Measurements from ENCODE around the gene ZNF281.
"Not testable (repeated sequence)": the region's sequence is repeated elsewhere in the genome, so short reads cannot be mapped to it uniquely, and the experiment has no call there.

The ZNF281 gene

GRCh38 chr1:200409761-200410565 is at the start of gene ZNF281:
TSS of gene ZNF281 (minus strand) at chr1:200410036. CDS start at chr1:200409705, 331 bp downstream.
- peak; percentile 97 for DNase-seq

GRCh38 chr1:200458780-200459179 is 48.9 kb upstream of the ZNF281 start:
- no peak for DNase-seq

GRCh38 chr1:200457810-200458209 is 48.0 kb upstream of the ZNF281 start:
- no peak for DNase-seq

DNA sequence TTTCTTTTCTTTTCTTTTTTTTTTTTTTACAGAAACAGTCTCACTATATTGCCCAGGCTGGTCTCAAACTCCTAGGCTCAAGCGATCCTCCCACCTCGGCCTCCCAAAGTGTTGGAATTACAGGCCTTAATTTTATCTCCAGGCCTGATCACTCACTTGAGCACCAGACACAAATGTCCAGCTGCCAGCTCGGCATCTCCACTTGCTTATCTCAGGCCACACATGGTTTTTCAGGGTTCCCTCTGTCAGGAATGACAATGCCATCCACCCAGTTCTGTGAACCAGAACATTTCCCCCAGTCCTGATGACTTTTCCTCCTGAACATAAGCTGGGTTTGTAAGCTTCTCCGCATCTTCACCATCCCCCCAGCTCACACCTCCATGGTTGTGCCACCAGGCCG is 44.6 kb upstream of the ZNF281 start:
- no peak for DNase-seq

DNA sequence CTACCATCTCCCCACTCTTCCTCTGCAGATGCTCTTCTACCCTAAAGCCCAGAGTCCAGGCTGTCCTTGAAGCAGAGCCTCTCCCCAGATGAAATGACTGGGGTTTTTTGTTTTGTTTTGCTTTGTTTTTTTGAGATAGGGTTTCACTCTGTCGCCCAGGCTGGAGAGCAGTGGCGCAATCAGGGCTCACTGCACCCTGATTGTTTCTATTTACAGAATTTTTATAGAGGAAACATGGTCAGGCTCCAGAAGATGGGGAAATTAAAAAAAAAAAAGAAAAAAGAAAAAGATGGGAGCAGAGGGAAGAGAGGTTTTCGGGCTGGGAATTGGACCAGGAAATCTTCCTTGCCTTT is 43.7 kb upstream of the ZNF281 start:
- DNase-seq: no peak

GRCh38 chr1:200452850-200453552 is 43.2 kb upstream of the ZNF281 start:
- peak; percentile 53 for DNase-seq

DNA sequence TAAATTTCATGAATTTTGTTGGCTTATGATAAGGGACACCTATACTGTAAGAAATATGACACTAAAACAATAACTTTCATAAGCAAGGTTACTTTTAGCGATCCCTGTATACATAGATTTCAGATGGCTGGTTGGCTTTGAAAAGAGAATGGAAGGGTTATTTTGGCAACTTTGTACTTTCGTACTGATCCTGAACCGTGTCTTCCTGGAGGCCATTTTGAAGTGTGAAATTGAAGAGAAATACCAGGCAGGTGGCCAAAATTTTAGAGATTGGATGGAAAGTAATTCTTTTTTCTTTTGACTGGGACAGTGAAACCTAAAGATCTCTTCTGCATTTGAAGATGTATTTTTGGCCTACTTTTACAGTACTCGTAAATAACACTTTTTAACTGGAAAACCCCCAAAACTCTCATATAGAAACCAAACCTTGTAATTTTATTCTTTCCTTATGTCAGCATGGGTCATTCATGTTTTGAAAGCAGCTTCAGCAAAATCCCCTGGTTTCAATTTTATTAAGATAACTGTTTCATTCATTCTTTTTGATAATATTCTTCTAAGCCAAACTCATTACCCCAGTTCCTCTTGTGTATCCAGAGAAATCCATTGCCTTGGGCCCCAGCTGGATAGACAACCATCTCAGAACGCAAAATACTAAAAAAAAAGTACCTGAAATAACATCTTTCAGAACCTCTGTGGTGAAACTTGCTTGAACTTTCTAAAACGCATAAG is 38.4 kb upstream of the ZNF281 start:
- DNase-seq: no peak

DNA sequence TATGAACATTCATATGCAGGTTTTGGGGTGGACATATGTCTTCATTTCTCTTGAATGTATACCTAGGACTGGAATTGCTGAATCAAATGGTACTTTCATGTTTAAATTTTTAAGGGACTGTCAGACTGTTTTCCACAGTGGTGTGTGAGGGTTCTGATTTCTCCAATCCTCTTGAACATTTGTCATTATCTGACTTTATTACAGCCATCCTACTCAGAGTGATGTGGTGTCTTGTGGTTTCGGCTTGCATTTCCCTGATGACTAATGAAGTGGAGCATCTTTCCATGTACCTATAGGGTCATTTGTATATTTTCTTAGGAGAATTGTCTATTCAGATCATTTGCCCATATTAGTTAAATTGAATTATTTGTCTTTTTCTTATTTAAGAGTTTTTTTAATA is 35.4 kb upstream of the ZNF281 start:
- DNase-seq: no peak

DNA sequence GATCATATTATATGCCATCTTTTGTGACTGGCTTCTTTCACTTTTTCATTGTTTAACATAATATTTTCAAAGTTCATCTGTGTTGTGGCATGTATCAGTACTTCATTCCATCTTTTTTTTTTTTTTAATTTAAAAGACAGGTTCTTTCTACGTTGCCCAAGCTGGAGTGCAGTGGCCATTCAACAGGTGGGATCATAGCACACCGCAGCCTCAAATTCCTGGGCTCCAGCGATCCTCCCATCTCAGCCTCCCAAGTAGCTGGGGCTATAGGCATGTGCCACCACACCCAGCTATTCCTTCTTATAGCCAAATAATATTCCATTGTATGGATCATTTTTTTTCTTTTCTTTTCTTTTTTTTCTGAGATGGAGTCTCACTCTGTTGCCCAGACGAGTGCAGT is 34.6 kb upstream of the ZNF281 start:
- no peak for DNase-seq

DNA sequence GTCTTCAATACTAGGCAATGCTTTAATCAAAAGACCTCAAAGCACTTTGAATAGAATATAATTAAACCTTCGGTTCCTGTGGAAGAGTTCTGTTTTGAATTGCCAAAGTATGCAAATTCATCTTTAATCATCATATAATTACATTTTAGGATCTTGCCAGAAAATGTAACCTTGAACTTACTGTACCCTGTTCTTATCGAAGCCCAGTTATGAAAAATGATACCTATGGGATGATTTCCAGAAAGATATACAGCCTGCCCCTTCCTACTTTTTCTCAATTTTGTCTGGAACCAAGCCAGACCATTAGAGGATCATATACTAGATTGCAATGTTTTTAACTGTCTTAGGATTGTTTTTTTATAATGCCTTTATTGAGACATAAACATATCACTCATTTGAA is 34.0 kb upstream of the ZNF281 start:
- DNase-seq: no peak

DNA sequence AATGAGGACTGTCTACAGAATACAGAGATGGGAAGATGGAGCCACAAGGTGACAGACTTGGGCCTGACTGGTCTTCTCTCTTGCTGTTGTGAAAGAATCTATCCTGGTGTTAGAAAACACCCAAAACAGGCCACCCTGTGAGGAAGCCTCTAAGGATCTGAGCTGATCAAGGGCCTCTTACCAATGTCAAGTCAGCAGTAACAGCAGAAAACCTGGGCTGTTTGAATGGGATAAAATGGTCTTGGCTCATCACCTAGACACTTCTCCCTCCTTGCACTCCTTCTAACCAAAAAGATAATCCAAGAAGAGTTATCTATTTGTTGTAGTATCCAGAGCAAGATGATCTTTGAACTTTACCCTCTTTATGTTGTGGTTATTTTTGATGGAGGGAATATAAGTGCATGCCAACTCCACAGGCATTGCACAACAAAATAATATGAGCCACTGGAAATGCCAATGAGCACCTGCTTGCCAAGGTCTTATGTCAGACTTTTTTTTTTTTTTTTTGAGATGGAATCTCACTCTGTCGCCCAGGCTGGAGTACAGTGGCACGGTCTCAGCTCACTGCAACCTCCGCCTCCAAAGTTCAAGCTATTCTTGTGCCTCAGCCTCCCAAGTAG is 32.8 kb upstream of the ZNF281 start:
- DNase-seq: no peak

- DNase-seq: no peak
Observed at GRCh38 chr1:200442023-200442422, 32.2 kb upstream of the ZNF281 start.

GRCh38 chr1:200438911-200439310 is 29.1 kb upstream of the ZNF281 start:
- DNase-seq: no peak

- not testable (repeated sequence) for DNase-seq
Observed at GRCh38 chr1:200438413-200438812, 28.6 kb upstream of the ZNF281 start.

GRCh38 chr1:200437556-200438203 is 27.8 kb upstream of the ZNF281 start:
- DNase-seq: peak; percentile 14

GRCh38 chr1:200437088-200437487 is 27.3 kb upstream of the ZNF281 start:
- DNase-seq: no peak

GRCh38 chr1:200436436-200436835 is 26.6 kb upstream of the ZNF281 start:
- no peak for DNase-seq

GRCh38 chr1:200435200-200435780 is 25.5 kb upstream of the ZNF281 start:
- DNase-seq: no peak

- no peak for DNase-seq
Observed at GRCh38 chr1:200433586-200433985, 23.8 kb upstream of the ZNF281 start.

DNA sequence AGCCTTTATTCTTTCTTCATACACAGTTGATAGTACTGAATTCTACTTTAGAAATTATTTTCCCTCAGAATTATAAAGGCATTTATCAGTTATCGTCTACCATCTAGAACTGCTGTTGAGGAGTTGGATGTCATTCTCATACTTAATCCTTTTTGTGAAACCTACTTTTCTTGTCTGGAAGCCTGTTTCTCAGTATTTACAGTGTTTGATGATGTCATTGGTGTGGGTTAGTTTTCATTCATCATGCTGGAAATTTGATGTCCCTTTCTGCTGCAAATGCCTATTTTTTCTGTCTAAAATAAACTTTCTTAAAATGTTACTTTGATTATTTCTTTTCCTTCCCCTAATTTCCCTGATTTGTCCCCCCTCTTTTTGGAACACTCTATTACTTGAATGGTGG is 22.8 kb upstream of the ZNF281 start:
- DNase-seq: no peak

- DNase-seq: no peak
Observed at GRCh38 chr1:200429221-200429751, 19.4 kb upstream of the ZNF281 start.
